Nephron (organoid): ENCODE results near the gene BOD1.

Experiments
- H3K27ac Mint-ChIP-seq, 3 experiments: 2 replicates each; pipeline ENCODE4 v1.8.0; 2020; ENCODE audit warnings: mixed read lengths in 3 of 3, mild to moderate bottlenecking in 2 of 3, moderate library complexity in 1 of 3
- H3K27me3 Mint-ChIP-seq: 2 replicates; pipeline ENCODE4 v1.8.0; 2021; ENCODE audit warnings: low read depth, mild to moderate bottlenecking, moderate library complexity, mixed read lengths
- H3K36me3 Mint-ChIP-seq: 2 replicates; pipeline ENCODE4 v1.8.0; 2020; ENCODE audit warnings: low read depth, mixed read lengths
- H3K4me1 Mint-ChIP-seq: 2 replicates; pipeline ENCODE4 v1.8.0; 2020; ENCODE audit warnings: mixed read lengths
- H3K4me3 Mint-ChIP-seq, 3 experiments: 2 replicates each; pipeline ENCODE4 v1.8.0; 2020; ENCODE audit warnings: mild to moderate bottlenecking in 3 of 3, mixed read lengths in 3 of 3, moderate library complexity in 2 of 3
- H3K9me3 Mint-ChIP-seq: 2 replicates; pipeline ENCODE4 v1.8.0; 2020; ENCODE audit warnings: mixed read lengths
- CTCF ChIP-seq, 3 experiments: fragments of 200-600 bp; sonication (generic); IDR thresholded peaks; one replicate each; pipeline ENCODE4 v1.5.0; 2021; ENCODE audit warnings: antibody characterized with exemption in 3 of 3; ENCODE audit not compliant: unreplicated experiment in 3 of 3

The BOD1 gene

DNA sequence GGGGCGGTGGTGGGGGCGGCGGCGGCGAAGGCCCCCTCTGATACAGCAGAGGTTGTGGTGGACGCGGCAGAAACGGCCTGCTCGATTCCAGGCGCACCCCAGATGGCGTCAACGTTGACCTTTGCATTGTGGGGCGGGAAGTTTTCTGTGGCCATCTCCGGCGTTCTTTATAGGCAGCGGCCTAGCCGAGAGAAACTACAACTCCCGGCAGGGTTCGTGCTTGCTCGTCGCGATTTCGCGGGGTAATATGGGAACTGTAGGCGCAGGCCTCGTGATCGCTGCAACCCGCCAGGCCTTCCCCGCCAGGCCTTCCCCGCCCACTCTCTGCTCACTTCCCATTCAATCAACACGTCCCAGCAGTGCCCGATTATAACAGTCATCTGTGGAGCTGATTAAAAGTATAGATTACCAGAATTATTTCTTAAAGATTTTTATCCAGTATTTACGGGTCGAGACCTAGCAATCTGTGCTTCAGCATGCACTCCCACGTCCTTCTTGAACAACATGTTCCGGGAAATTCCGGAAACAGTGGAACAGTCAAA lies at the start of gene BOD1:
Gene BOD1, minus strand, starts transcription at position 74 of the 542 bp plus-strand sequence. CDS start 214 bp downstream, outside the sequence.
- Mint-ChIP-seq H3K4me1 (peaks cover 58% of the 10 kb centered on the region), H3K9me3 (no peaks in the 10 kb centered on the region), H3K4me3 (peak within 1 kb of the TSS; percentile 93 to 99 (median 98)), H3K27me3 (no peaks in the 10 kb centered on the region), H3K36me3 (peaks cover 18% of the 10 kb centered on the region), H3K27ac (peak within 1 kb of the TSS; percentile 85 to 98 (median 90))
- no peak for TF ChIP-seq CTCF (IDR thresholded peaks at IDR 0.05; ENCODE audit: unreplicated experiment in 3 of 3)

DNA sequence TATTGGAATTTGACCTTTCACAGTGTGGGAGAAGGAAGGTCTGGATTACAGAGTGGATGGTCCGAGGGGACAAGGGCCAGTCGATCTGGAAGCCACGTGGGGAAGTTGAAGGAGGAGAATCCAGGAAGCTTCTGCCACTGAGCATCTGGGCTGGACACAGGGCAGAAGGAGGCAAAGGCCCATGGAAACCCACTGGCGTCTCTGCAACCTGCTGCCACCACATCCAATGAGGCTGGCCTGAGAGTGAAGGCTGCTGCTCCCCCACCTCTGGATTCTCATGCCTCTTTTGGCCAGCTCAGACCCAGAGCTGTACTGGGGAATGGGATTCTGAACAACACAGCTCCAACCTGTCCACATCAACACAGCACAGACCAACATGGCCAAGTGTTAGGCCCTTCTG lies 48.9 kb upstream of the BOD1 start:
- TF ChIP-seq CTCF (IDR thresholded peaks at IDR 0.05; ENCODE audit: unreplicated experiment in 3 of 3), result no peak
- Mint-ChIP-seq H3K27ac (no peak overlapping the region), H3K27me3 (peaks cover 17% of the 10 kb centered on the region), H3K4me3 (no peak overlapping the region), H3K4me1 (peaks cover 26% of the 10 kb centered on the region), H3K36me3 (no peaks in the 10 kb centered on the region), H3K9me3 (peaks cover 6% of the 10 kb centered on the region)

DNA sequence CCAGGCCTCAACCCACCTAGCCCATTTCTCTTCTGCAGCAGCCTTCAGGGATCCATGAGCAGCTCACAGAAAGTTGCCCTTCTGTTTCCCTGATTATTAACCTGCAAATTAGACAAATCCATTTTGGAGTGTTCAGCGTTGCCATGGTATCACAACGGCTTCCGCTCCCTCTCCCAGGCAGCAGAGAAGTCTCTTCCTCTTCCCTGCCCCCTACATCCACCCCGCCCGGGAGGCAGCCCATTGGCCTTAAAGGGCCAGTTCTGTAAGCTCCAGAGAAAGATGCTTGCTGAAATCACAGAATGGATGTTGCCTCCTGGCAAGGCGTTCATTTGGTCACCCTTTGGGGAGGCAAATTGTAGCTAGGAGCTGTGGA lies 47.7 kb upstream of the BOD1 start:
- Mint-ChIP-seq H3K27me3 (peaks cover 10% of the 10 kb centered on the region), H3K4me1 (peaks cover 14% of the 10 kb centered on the region), H3K27ac (peak overlapping the region in 1 of 3 experiments; percentile 30), H3K9me3 (peaks cover 6% of the 10 kb centered on the region), H3K4me3 (no peak overlapping the region), H3K36me3 (no peaks in the 10 kb centered on the region)
- no peak for TF ChIP-seq CTCF (IDR thresholded peaks at IDR 0.05; ENCODE audit: unreplicated experiment in 3 of 3)

DNA sequence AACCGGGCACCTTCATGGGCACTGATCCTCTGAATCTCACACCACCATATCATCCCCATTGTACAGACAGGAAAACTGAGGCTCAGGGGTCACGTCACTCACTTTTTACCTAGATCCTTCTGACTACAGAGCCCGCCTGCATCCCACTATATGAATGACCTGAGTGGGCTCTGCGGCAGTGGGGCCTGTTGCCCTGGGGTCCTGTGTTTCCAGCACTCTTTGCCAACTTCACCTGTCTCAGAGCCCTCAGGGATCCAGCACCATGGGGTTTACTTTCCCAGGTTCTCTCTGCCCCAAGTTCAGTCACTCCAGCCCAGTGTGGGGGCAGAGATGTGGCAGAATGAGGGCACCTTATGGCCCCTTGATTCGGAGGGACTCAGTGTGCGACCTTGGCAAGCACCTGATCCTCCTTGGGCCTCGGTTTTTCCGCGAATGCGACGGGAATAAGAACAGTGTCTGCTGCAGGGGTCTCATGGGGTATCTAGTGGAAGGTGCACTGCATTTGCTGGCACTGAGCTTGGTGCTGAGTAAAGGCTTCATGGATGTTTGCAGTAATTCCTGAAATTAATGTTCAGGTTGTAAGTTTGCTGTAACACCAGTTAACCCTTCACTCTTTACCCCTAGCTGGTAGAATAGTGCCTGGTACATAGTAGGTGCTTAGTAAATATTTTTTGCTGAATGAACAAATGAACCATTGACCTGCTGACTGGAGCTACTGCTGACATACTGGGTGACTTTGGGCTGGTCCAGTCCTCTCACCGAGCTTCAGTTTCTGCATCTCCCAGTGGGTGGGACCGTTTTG lies 47.1 kb upstream of the BOD1 start:
- peaks cover 9% of the 10 kb centered on the region for H3K27me3 Mint-ChIP-seq
- peaks cover 6% of the 10 kb centered on the region for H3K9me3 Mint-ChIP-seq
- peak overlapping the region in 1 of 3 experiments; percentile 30 for H3K27ac Mint-ChIP-seq
- no peak overlapping the region for H3K4me3 Mint-ChIP-seq
- no peak for TF ChIP-seq CTCF (IDR thresholded peaks at IDR 0.05; ENCODE audit: unreplicated experiment in 3 of 3)
- H3K36me3 Mint-ChIP-seq, result no peaks in the 10 kb centered on the region
- peaks cover 9% of the 10 kb centered on the region for H3K4me1 Mint-ChIP-seq

DNA sequence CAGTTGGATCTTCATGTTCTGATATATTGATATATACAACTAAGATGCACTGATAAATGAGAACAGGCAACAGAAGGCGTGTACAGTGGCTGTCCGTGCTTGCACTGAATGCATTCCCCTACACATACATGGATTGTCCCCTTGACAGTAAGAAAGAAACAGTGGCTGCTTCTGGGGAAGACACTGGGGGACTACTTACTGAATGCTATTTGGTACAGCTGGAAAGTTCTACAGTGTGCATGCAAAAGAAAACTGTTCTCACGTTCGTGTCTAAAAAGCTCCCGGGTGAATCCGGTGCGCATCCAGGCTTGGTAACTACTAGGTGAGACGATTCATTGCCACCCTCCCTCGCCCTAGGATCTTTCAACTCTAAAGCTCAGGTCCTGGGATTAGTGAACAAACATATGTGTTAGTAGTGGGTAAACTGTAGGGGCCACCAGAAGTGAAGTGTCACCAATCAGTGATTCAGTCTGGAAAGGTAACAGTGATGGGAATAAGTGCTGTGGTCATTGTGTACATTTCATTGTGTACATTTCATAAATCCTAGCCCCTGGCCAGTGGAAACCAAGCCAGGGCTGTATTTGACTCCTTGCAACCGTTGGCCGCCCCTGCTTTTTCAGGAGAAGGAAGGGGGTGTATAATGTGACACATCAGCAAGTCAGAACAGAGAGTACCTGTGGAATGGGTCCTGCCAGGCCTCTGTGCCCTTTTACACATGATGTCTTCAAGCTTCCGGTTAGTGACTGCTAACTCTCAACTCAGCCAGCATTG lies 46.3 kb upstream of the BOD1 start:
- H3K27ac Mint-ChIP-seq, result no peak overlapping the region
- H3K4me3 Mint-ChIP-seq, result no peak overlapping the region
- no peak for TF ChIP-seq CTCF (IDR thresholded peaks at IDR 0.05; ENCODE audit: unreplicated experiment in 3 of 3)
- H3K4me1 Mint-ChIP-seq, result peaks cover 11% of the 10 kb centered on the region
- H3K9me3 Mint-ChIP-seq, result peaks cover 6% of the 10 kb centered on the region
- peaks cover 4% of the 10 kb centered on the region for H3K27me3 Mint-ChIP-seq
- H3K36me3 Mint-ChIP-seq, result no peaks in the 10 kb centered on the region
